ENCODE results near the gene EHD3. TPM values are rescaled to one million over a fixed set of nuclear protein-coding genes. Genes with fewer than 3 reads are reported as not detected.

Gene EHD3
- total and polyA plus RNA-seq, 2 of the 8 experiments (the other 6 are each of a cell fraction or from before 2014, with no cell fraction given), result 9.3 to 12.0 TPM

GRCh38 chr2:31188131-31188530 is 45.8 kb upstream of the EHD3 start:
- H4K91ac ChIP-seq (replicated peaks; ENCODE audit: insufficient read length, low read length), result no peak overlapping the region
- no peaks in the 10 kb centered on the region for H3K79me2 ChIP-seq (ENCODE audit: control insufficient read depth in 1 of 2, insufficient read depth in 2 of 2, low read length in 2 of 2)
- H2BK15ac ChIP-seq (ENCODE audit: low read length), result no peak overlapping the region
- no peaks in the 10 kb centered on the region for H3K36me3 ChIP-seq (ENCODE audit: control insufficient read depth in 2 of 4, insufficient read depth in 4 of 4, low read length in 3 of 4)
- CTCF ChIA-PET (ENCODE audit: partially characterized antibody), result interaction anchor here (0.7 to 1.3 kb wide), 6 partner anchors 14 to 1028 kb away, joined by 3 read pairs; no protein-coding TSS in a partner anchor
- H2BK20ac ChIP-seq (ENCODE audit: low read length), result no peak overlapping the region
- no peak overlapping the region for H3K4me3 ChIP-seq (ENCODE audit: extremely low read depth in 1 of 4, insufficient read depth in 2 of 4, low read depth in 3 of 4, low read length in 4 of 4)
- no peak overlapping the region for H4K8ac ChIP-seq (ENCODE audit: extremely low read depth, insufficient read depth, low read length)
- no peaks in the 10 kb centered on the region for H3K79me1 ChIP-seq (ENCODE audit: low read depth, low read length)
- no peak overlapping the region for H3K4ac ChIP-seq (replicated peaks; ENCODE audit: insufficient read length, low read depth, low read length)
- H3K23me2 ChIP-seq (ENCODE audit: low read depth, low read length), result no peaks in the 10 kb centered on the region
- H2AK5ac ChIP-seq (ENCODE audit: low read depth, low read length), result no peak overlapping the region
- H3K9ac ChIP-seq (replicated peaks in 1 of 4; ENCODE audit: extremely low read depth in 1 of 4, low read depth in 3 of 4, low read length in 3 of 4), result no peak overlapping the region
- H2AFZ ChIP-seq (ENCODE audit: low read length), result 0 out of 2 replicates have a peak overlapping the region, but pooled peaks have one; percentile 41
- H3K27me3 ChIP-seq (replicated peaks in 1 of 4; ENCODE audit: control insufficient read depth in 3 of 4, extremely low read depth in 1 of 4, insufficient read depth in 3 of 4, low read length in 3 of 4), result no peaks in the 10 kb centered on the region
- H2BK12ac ChIP-seq (ENCODE audit: low read depth, low read length), result no peak overlapping the region
- no peaks in the 10 kb centered on the region for H4K20me1 ChIP-seq (replicated peaks in 1 of 2; ENCODE audit: control insufficient read depth in 1 of 2, insufficient read depth in 2 of 2, low read length in 2 of 2)
- whole genome bisulfite sequencing, 2 experiments (ENCODE audit: extremely low coverage in 1 of 2, insufficient coverage in 1 of 2, insufficient read length in 1 of 2, insufficient replicate concordance in 2 of 2, low coverage in 1 of 2, low lambda C conversion rate in 2 of 2, missing lambda C conversion rate in 1 of 2), result 84% methylated on average over 5 of the region's 5 CpGs; no CpG with 5 or more reads in 1 of the 2 experiments
- no peak overlapping the region for H2BK5ac ChIP-seq (ENCODE audit: low read depth, low read length)
- no peak overlapping the region for H3K27ac ChIP-seq (ENCODE audit: low read depth, low read length)
- no peaks in the 10 kb centered on the region for H3K9me3 ChIP-seq (ENCODE audit: insufficient read depth in 2 of 2, low read depth in 1 of 2, low read length in 1 of 2)
- POLR2A ChIA-PET (ENCODE audit: partially characterized antibody), result no interaction called here
- H2BK120ac ChIP-seq (replicated peaks; ENCODE audit: low read depth, low read length), result no peak overlapping the region
- FAIRE-seq (no peak), DNase-seq (ENCODE audit: low read depth in 1 of 2, low spot score in 2 of 2) (peak in 1 of 2 experiments; percentile 10)
- no peak overlapping the region for H4K5ac ChIP-seq (ENCODE audit: insufficient read length, low read depth, low read length)
- H3K56ac ChIP-seq (replicated peaks; ENCODE audit: insufficient read length, low read depth, low read length), result no peak overlapping the region
- H3K14ac ChIP-seq (ENCODE audit: insufficient read length), result no peak overlapping the region
- no peak overlapping the region for H3K18ac ChIP-seq (ENCODE audit: extremely low read depth, low read length)
- H3K4me1 ChIP-seq (replicated peaks in 1 of 4; ENCODE audit: control insufficient read depth in 3 of 4, insufficient read depth in 4 of 4, low read length in 3 of 4), result no peaks in the 10 kb centered on the region; a peak in 1 of 7 replicates
- no peak overlapping the region for H3K4me2 ChIP-seq (ENCODE audit: insufficient read depth in 1 of 2, low read depth in 2 of 2, low read length in 2 of 2)
- no peak overlapping the region for H3K23ac ChIP-seq (ENCODE audit: insufficient read length)
- TF ChIP-seq ZNF274 (IDR thresholded peaks at IDR 0.05; ENCODE audit: borderline replicate concordance, extremely low read depth, low read length) (no peak), KDM5A (IDR thresholded peaks at IDR 0.05; ENCODE audit: low read length) (no peak)

Measured in H1 (cell line).